ENCODE measurements around the gene MRPL47. TPM values are rescaled to one million over a fixed set of nuclear protein-coding genes. Genes with fewer than 3 reads are reported as not detected.

MRPL47 gene
- total and polyA plus RNA-seq, 7 experiments from 2014 or later = 14.4 to 50.5 (median 21.4) TPM

Other genes starting within 250 kb of the MRPL47 start
- gene GNB4, start 153.2 kb downstream of the MRPL47 start, total RNA-seq = 10 to 100 TPM in 2 of 5 experiments, 1 to 10 TPM in 3; 1.1 to 11.3 (median 2.1) TPM
- under 1 TPM; 0.12 to 0.24 TPM for gene GNB4, start 153.2 kb downstream of the MRPL47 start, polyA plus RNA-seq
- 10 to 100 TPM; 23.2 to 78.3 (median 49.0) TPM for gene ACTL6A, start 41.7 kb downstream of the MRPL47 start, total RNA-seq
- 10 to 100 TPM; 56.3 to 61.7 TPM for gene ACTL6A, start 41.7 kb downstream of the MRPL47 start, polyA plus RNA-seq
- 10 to 100 TPM; 33.4 to 80.2 (median 62.8) TPM for gene NDUFB5, start 156 bp upstream of the MRPL47 start, total RNA-seq
- gene NDUFB5, start 156 bp upstream of the MRPL47 start, polyA plus RNA-seq = 100 to 1,000 TPM in 1 of 2 donors, 10 to 100 TPM in 1; 45.7 to 105 TPM
- gene USP13, start 48.4 kb upstream of the MRPL47 start, total RNA-seq = 1 to 10 TPM; 6.7 to 9.1 (median 8.4) TPM
- gene USP13, start 48.4 kb upstream of the MRPL47 start, polyA plus RNA-seq = 1 to 10 TPM; 5.7 to 7.7 TPM